CD4-positive, alpha-beta T cell (primary cell): Measurements from ENCODE around the gene NSDHL. TPM values are rescaled to one million over a fixed set of nuclear protein-coding genes. Genes with fewer than 3 reads are reported as not detected.

Experiments used
- ATAC-seq: fragments of 200-7000 bp; cut with Tn5 transposase; one replicate; pipeline ENCODE4 v1.10.0; 2022; ENCODE audit warnings: mild to moderate bottlenecking; ENCODE audit not compliant: poor library complexity
- CTCF ChIA-PET: fragments of 350-600 bp; sonication (Branson Sonifier 250); formaldehyde crosslinking; loops from one replicate; lab custom pipeline; 2021; ENCODE audit warnings: antibody characterized with exemption, inconsistent platforms; lab: Charles Lee
- POLR2A ChIA-PET: fragments of 350-600 bp; sonication (Branson Sonifier 250); formaldehyde crosslinking; loops from one replicate; lab custom pipeline; 2021; ENCODE audit warnings: antibody characterized with exemption, inconsistent platforms; lab: Charles Lee
- DNase-seq, 14 experiments: peaks; one replicate each; pipeline ENCODE4 v3.0.0-alpha.2; 2013 to 2020; ENCODE audit warnings: mixed read lengths in 2 of 14
- H3K27ac ChIP-seq, 2 donors: one replicate each; pipeline versions ENCODE4 v1.5.1 to v1.7.0; 2013; ENCODE audit warnings: low read length in 2 of 2, low read depth in 1 of 2, mild to moderate bottlenecking in 1 of 2
- H3K27me3 ChIP-seq, 2 experiments: 1 replicate in 1 of 2; 2 replicates in 1 of 2; pipeline versions ENCODE4 v1.6.1 to v1.7.0; 2013; ENCODE audit warnings: low read length in 2 of 2, control low read depth in 1 of 2, mild to moderate bottlenecking in 1 of 2, moderate library complexity in 1 of 2; ENCODE audit not compliant: insufficient read depth in 2 of 2, control insufficient read depth in 1 of 2
- H3K36me3 ChIP-seq: one replicate; pipeline ENCODE4 v1.6.1; 2013; ENCODE audit warnings: low read length, control low read depth; ENCODE audit not compliant: insufficient read depth
- H3K4me1 ChIP-seq: one replicate; pipeline ENCODE4 v1.6.1; 2013; ENCODE audit warnings: low read length, control low read depth; ENCODE audit not compliant: insufficient read depth
- H3K4me3 ChIP-seq: one replicate; pipeline ENCODE4 v1.5.1; 2013; ENCODE audit warnings: mild to moderate bottlenecking, low read length, moderate library complexity
- H3K9me3 ChIP-seq, 2 experiments: 1 replicate in 1 of 2; 2 replicates in 1 of 2; pipeline versions ENCODE4 v1.6.1 to v1.7.0; 2013; ENCODE audit warnings: low read length in 2 of 2, mild to moderate bottlenecking in 2 of 2, control low read depth in 1 of 2, moderate library complexity in 1 of 2; ENCODE audit not compliant: control insufficient read depth in 1 of 2, insufficient read depth in 1 of 2
- H3K27ac Mint-ChIP-seq: one replicate; pipeline ENCODE4 v1.8.0; 2020; ENCODE audit warnings: mixed read lengths
- H3K27me3 Mint-ChIP-seq: one replicate; pipeline ENCODE4 v1.8.0; 2021; ENCODE audit warnings: mixed read lengths
- H3K36me3 Mint-ChIP-seq: one replicate; pipeline ENCODE4 v1.8.0; 2021; ENCODE audit warnings: low read depth, mixed read lengths
- H3K4me1 Mint-ChIP-seq: one replicate; pipeline ENCODE4 v1.8.0; 2021; ENCODE audit warnings: low read depth, mixed read lengths
- H3K4me3 Mint-ChIP-seq: one replicate; pipeline ENCODE4 v1.8.0; 2020; ENCODE audit warnings: mild to moderate bottlenecking, mixed read lengths
- H3K9me3 Mint-ChIP-seq: one replicate; pipeline ENCODE4 v1.8.0; 2020; ENCODE audit warnings: mixed read lengths
- intact Hi-C, 2 experiments: fragments of 100-400 bp; cut with DNase I in 1 of 2; cut with micrococcal nuclease in 1 of 2; formaldehyde crosslinking; loops; one replicate each; pipeline versions ENCODE4 v1.15.1 to v1.9.0; 2023 to 2025; cut with DNase I, micrococcal nuclease
- total RNA-seq, 174 experiments: library from RNA in 2 of 174; stranded (reverse) in 2 of 174; gene quantifications; one replicate each; pipeline ENCODE4 v1.2.3 and lab custom pipeline; 2021 to 2026
- TF ChIP-seq, protein P1 (sequence below): fragments of 200-600 bp; IDR thresholded peaks from one replicate; pipeline ENCODE4 v1.8.0; 2022; ENCODE audit warnings: antibody characterized with exemption, mild to moderate bottlenecking

The NSDHL gene
- total RNA-seq, 2 experiments from 2014 or later, result 2.7 to 2.9 TPM

DNA sequence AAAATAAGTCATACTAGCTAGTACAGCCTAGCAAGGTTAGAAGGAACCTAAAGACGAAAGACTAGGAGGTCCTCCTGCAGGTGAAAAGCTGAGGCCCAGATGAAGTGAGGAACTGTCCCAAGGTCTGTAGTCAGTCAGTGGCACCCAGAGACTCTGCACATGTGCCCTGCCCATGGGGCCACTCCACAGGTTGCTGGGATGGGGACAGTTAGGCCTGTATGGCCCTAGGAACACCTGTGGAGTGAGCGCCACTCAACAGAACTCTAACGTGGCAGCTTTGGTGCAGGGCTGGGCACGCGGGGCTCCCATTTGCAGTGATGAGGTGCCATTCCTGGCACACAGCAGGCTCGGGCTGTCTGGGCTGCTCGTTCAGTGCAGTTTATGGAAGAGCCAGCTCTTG is 81.8 kb downstream of the NSDHL start:
- no peak overlapping the region for H3K4me3 Mint-ChIP-seq
- H3K27ac ChIP-seq, result no peak overlapping the region
- CTCF ChIA-PET, result no interaction called here

DNA sequence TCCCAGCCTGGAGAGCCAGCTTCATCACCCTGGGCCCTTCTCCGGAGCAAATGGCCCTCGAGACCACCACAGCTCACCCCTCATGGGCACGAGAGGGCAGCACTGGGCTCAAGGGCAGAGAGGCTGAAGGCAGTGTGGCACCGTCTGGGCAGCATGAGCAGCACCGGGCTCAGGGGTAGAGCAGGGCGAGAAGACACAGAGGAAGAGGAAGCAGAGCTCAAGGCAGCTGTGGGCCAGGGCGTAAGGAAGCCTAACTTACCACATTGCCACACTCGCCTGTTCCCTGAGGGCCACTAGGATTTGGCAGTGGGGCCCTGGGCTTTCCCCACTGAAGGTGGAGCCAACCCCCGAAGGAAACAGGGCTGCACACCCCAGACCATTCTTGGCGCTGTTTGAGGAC is 82.5 kb downstream of the NSDHL start:
- Histone ChIP-seq H3K4me3 (no peak overlapping the region), H3K36me3 (no peaks in the 10 kb centered on the region), H3K27ac (no peak overlapping the region), H3K27me3 (no peaks in the 10 kb centered on the region), H3K4me1 (no peaks in the 10 kb centered on the region), H3K9me3 (no peaks in the 10 kb centered on the region)
- Mint-ChIP-seq H3K9me3 (no peaks in the 10 kb centered on the region), H3K4me3 (no peak overlapping the region), H3K27ac (no peak overlapping the region), H3K4me1 (no peaks in the 10 kb centered on the region), H3K27me3 (no peaks in the 10 kb centered on the region), H3K36me3 (no peaks in the 10 kb centered on the region)
- TF ChIP-seq, protein P1, sequence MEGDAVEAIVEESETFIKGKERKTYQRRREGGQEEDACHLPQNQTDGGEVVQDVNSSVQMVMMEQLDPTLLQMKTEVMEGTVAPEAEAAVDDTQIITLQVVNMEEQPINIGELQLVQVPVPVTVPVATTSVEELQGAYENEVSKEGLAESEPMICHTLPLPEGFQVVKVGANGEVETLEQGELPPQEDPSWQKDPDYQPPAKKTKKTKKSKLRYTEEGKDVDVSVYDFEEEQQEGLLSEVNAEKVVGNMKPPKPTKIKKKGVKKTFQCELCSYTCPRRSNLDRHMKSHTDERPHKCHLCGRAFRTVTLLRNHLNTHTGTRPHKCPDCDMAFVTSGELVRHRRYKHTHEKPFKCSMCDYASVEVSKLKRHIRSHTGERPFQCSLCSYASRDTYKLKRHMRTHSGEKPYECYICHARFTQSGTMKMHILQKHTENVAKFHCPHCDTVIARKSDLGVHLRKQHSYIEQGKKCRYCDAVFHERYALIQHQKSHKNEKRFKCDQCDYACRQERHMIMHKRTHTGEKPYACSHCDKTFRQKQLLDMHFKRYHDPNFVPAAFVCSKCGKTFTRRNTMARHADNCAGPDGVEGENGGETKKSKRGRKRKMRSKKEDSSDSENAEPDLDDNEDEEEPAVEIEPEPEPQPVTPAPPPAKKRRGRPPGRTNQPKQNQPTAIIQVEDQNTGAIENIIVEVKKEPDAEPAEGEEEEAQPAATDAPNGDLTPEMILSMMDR, result no peak
- peak in 2 of 14 experiments; percentile 9 to 21 for DNase-seq
- ATAC-seq, result no peak
- intact Hi-C loops, result no loop called here
- POLR2A ChIA-PET, result no interaction called here
- CTCF ChIA-PET, result no interaction called here

More for the DNA sequence above, 81.8 kb downstream of the NSDHL start:
- no peak overlapping the region for H3K27ac Mint-ChIP-seq
- Histone ChIP-seq H3K36me3 (no peaks in the 10 kb centered on the region), H3K27me3 (no peaks in the 10 kb centered on the region), H3K9me3 (no peaks in the 10 kb centered on the region), H3K4me1 (no peaks in the 10 kb centered on the region), H3K4me3 (no peak overlapping the region)
- TF ChIP-seq, protein P1, result no peak
- H3K27me3 Mint-ChIP-seq, result no peaks in the 10 kb centered on the region
- POLR2A ChIA-PET, result no interaction called here
- no peaks in the 10 kb centered on the region for H3K4me1 Mint-ChIP-seq
- H3K36me3 Mint-ChIP-seq, result no peaks in the 10 kb centered on the region
- no peaks in the 10 kb centered on the region for H3K9me3 Mint-ChIP-seq
- intact Hi-C loops, result no loop called here
- no peak for DNase-seq
- ATAC-seq, result no peak

DNA sequence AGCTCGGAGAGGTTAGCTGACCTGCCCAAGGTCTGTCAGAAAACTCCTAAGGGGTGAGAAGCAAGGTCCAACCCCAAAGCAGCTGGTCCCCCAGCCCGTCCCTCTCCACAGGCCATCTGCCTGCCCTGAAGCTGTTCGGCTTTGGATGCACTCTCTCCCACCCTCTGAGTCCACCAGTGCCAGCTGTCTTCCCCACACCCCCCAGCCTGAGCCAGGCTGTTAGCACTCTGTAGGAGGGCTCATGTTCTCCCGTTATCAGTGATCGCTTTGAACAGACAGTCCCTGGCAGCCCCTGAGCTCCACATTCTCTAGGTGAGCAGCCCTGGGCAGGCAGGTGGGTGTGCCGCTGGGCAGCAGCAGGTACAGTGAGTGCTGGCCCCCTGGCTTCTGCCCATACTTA is 83.0 kb downstream of the NSDHL start:
- intact Hi-C loops, result no loop called here
- Histone ChIP-seq H3K36me3 (no peaks in the 10 kb centered on the region), H3K4me1 (no peaks in the 10 kb centered on the region), H3K9me3 (no peaks in the 10 kb centered on the region), H3K27ac (no peak overlapping the region), H3K27me3 (no peaks in the 10 kb centered on the region), H3K4me3 (no peak overlapping the region)
- ChIA-PET CTCF (no interaction called here), POLR2A (no interaction called here)
- H3K9me3 Mint-ChIP-seq, result no peaks in the 10 kb centered on the region
- ATAC-seq, result no peak
- no peak overlapping the region for H3K27ac Mint-ChIP-seq
- no peak overlapping the region for H3K4me3 Mint-ChIP-seq
- H3K27me3 Mint-ChIP-seq, result no peaks in the 10 kb centered on the region
- H3K4me1 Mint-ChIP-seq, result no peaks in the 10 kb centered on the region
- DNase-seq, result no peak
- no peaks in the 10 kb centered on the region for H3K36me3 Mint-ChIP-seq
- TF ChIP-seq, protein P1, result no peak
